ENCODE results near the gene PCDH12.
A peak's percentile ranks its signal among the peaks of the same experiment; 100 is the strongest.

Gene PCDH12

DNA sequence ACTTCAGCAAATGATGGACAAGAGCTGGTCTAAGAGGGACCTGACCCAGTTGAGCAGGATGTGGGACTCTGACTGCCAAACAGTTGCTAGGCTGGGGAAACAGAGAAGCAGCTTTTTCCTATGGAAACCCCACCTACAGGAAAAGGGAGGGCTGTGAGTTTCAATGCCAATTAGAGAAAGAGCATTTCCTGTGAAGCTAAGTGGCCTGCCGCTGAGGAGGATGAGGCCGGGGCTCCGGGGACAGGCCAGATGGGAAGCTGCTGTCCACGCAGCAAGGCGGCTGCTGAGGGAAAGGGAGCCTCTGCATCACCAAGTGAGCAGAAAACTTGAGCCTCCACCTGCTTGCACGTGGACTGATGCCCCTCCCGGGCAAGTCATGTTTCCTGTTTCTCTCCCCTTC is at the start of gene PCDH12:
TSS of gene PCDH12 (minus strand) at position 90 of the 400 bp plus-strand sequence. CDS start 351 bp downstream, outside the sequence.
- Histone ChIP-seq H3K9me3 (ENCODE audit: insufficient read depth, low read depth, low read length) (no peaks in the 10 kb centered on the region), H3K9ac (ENCODE audit: low read depth, low read length, poor library complexity, severe bottlenecking) (peak within 1 kb of the TSS; percentile 73)

DNA sequence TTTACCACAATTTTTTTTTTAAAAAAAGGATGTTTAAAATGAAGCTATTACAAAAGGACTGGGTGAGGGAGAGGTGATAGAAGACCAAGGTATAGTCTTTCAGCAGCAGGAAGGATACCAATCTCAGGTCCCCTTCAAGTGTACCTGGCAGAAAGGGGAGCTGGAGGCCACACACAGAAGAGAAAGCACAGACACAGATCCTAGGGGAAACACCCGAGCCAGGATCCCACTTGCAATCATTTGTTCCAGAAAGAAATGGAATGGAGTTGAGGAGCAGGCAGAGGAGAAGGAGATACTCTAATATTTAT is 49.2 kb upstream of the PCDH12 start:
- no peaks in the 10 kb centered on the region for H4K20me1 ChIP-seq (ENCODE audit: insufficient read depth, low read length, poor library complexity, severe bottlenecking)
- no peak overlapping the region for H2AFZ ChIP-seq (ENCODE audit: low read length)
- H3K9me3 ChIP-seq (ENCODE audit: insufficient read depth, low read depth, low read length) = no peaks in the 10 kb centered on the region
- no peak overlapping the region for H3K4me2 ChIP-seq (ENCODE audit: low read depth, low read length, poor library complexity, severe bottlenecking)
- no peaks in the 10 kb centered on the region for H3K9me2 ChIP-seq (replicated peaks; ENCODE audit: low read depth, low read length)
- no peaks in the 10 kb centered on the region for H3K27me3 ChIP-seq (ENCODE audit: insufficient read depth, low read length, poor library complexity, severe bottlenecking)
- TF ChIP-seq EZH2phosphoT487 (IDR thresholded peaks at IDR 0.05; ENCODE audit: borderline replicate concordance) = no peak
- TF ChIP-seq, protein P1, sequence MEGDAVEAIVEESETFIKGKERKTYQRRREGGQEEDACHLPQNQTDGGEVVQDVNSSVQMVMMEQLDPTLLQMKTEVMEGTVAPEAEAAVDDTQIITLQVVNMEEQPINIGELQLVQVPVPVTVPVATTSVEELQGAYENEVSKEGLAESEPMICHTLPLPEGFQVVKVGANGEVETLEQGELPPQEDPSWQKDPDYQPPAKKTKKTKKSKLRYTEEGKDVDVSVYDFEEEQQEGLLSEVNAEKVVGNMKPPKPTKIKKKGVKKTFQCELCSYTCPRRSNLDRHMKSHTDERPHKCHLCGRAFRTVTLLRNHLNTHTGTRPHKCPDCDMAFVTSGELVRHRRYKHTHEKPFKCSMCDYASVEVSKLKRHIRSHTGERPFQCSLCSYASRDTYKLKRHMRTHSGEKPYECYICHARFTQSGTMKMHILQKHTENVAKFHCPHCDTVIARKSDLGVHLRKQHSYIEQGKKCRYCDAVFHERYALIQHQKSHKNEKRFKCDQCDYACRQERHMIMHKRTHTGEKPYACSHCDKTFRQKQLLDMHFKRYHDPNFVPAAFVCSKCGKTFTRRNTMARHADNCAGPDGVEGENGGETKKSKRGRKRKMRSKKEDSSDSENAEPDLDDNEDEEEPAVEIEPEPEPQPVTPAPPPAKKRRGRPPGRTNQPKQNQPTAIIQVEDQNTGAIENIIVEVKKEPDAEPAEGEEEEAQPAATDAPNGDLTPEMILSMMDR (conservative IDR thresholded peaks at IDR 0.05; ENCODE audit: low read length) = no peak
- peaks cover 8% of the 10 kb centered on the region for H3K4me1 ChIP-seq (ENCODE audit: insufficient read depth, low read length, poor library complexity, severe bottlenecking)
- H3F3A ChIP-seq (ENCODE audit: low read depth) = no peaks in the 10 kb centered on the region
- H3K9ac ChIP-seq (ENCODE audit: low read depth, low read length, poor library complexity, severe bottlenecking) = no peak overlapping the region
- no peak overlapping the region for H3K4me3 ChIP-seq (ENCODE audit: low read length, poor library complexity, severe bottlenecking)
- no peaks in the 10 kb centered on the region for H3K36me3 ChIP-seq (ENCODE audit: insufficient read depth, low read length)
- no peaks in the 10 kb centered on the region for H3K79me2 ChIP-seq (ENCODE audit: insufficient read depth, low read length)

More for the DNA sequence above, at the start of gene PCDH12:
- H3K4me1 ChIP-seq (ENCODE audit: insufficient read depth, low read length, poor library complexity, severe bottlenecking) = peaks cover 44% of the 10 kb centered on the region
- peak within 1 kb of the TSS; percentile 88 for H3K4me2 ChIP-seq (ENCODE audit: low read depth, low read length, poor library complexity, severe bottlenecking)
- no peaks in the 10 kb centered on the region for H3K79me2 ChIP-seq (ENCODE audit: insufficient read depth, low read length)
- H3K27me3 ChIP-seq (ENCODE audit: insufficient read depth, low read length, poor library complexity, severe bottlenecking) = no peaks in the 10 kb centered on the region
- no peaks in the 10 kb centered on the region for H3F3A ChIP-seq (ENCODE audit: low read depth)
- H4K20me1 ChIP-seq (ENCODE audit: insufficient read depth, low read length, poor library complexity, severe bottlenecking) = no peaks in the 10 kb centered on the region
- H3K36me3 ChIP-seq (ENCODE audit: insufficient read depth, low read length) = no peaks in the 10 kb centered on the region
- H2AFZ ChIP-seq (ENCODE audit: low read length) = peak within 1 kb of the TSS; percentile 73
- TF ChIP-seq EZH2phosphoT487 (IDR thresholded peaks at IDR 0.05; ENCODE audit: borderline replicate concordance) = no peak
- TF ChIP-seq, protein P1 (conservative IDR thresholded peaks at IDR 0.05; ENCODE audit: low read length) = no peak
- peak within 1 kb of the TSS; percentile 73 for H3K4me3 ChIP-seq (ENCODE audit: low read length, poor library complexity, severe bottlenecking)
- H3K9me2 ChIP-seq (replicated peaks; ENCODE audit: low read depth, low read length) = no peaks in the 10 kb centered on the region

DNA sequence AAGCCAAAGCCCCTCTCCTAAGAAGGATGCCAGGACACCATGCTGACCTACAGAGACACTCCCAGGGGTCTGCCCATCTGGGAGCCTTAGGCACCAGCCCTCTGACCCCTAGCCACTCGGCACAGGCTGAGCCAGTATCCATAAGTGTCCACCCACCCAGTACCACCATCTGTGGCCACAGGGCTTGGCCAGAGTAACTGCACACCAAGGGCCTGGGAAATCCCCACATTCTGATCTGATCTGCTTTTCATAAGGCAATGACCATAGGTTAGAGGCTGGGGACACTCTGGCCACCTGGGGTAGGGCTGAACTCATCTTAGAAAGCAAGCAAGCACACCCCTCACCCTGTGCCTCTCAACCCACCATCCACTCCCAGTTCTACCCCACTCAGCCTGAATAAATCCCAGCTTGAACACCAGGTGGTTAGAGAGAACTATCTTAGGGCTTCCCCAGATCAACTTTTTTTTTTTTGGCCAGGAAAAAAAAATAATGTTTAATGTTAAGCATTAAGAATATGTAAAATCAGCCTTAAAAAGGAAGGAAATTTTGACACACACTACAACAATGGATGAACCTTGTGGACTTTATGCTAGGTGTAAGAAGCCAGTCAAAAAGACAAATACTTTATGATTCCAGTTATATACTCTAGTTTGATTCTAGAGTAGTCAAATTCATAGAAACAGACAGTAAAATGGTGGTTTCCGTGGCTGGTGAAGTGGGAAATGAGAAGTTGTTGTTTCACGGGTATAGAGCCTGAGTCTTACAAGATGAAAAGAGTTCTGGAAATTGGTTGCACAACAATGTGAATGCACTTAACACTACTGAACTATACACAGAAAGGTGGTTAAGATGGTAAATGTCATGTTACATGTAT is 48.6 kb upstream of the PCDH12 start:
- TF ChIP-seq, protein P1 (conservative IDR thresholded peaks at IDR 0.05; ENCODE audit: low read length) = no peak
- TF ChIP-seq EZH2phosphoT487 (IDR thresholded peaks at IDR 0.05; ENCODE audit: borderline replicate concordance) = no peak
- no peaks in the 10 kb centered on the region for H3K36me3 ChIP-seq (ENCODE audit: insufficient read depth, low read length)
- no peaks in the 10 kb centered on the region for H3K9me2 ChIP-seq (replicated peaks; ENCODE audit: low read depth, low read length)

More for the DNA sequence above, 48.6 kb upstream of the PCDH12 start:
- Histone ChIP-seq H4K20me1 (ENCODE audit: insufficient read depth, low read length, poor library complexity, severe bottlenecking) (no peaks in the 10 kb centered on the region), H3K4me2 (ENCODE audit: low read depth, low read length, poor library complexity, severe bottlenecking) (no peak overlapping the region), H3K9ac (ENCODE audit: low read depth, low read length, poor library complexity, severe bottlenecking) (no peak overlapping the region), H3F3A (ENCODE audit: low read depth) (no peaks in the 10 kb centered on the region), H2AFZ (ENCODE audit: low read length) (no peak overlapping the region), H3K27me3 (ENCODE audit: insufficient read depth, low read length, poor library complexity, severe bottlenecking) (no peaks in the 10 kb centered on the region), H3K4me1 (ENCODE audit: insufficient read depth, low read length, poor library complexity, severe bottlenecking) (peaks cover 6% of the 10 kb centered on the region), H3K79me2 (ENCODE audit: insufficient read depth, low read length) (no peaks in the 10 kb centered on the region), H3K9me3 (ENCODE audit: insufficient read depth, low read depth, low read length) (no peaks in the 10 kb centered on the region), H3K4me3 (ENCODE audit: low read length, poor library complexity, severe bottlenecking) (no peak overlapping the region)

All from Loucy (cell line).